A673 (cell line): ENCODE results near the gene PDE10A.

Experiments used
- CTCF ChIP-seq: fragments of 300-800, 200-600 bp; sonication (generic); conservative IDR thresholded peaks from 2 replicates; pipeline ENCODE4 v1.5.1; 2017; ENCODE audit warnings: low read depth, mild to moderate bottlenecking, antibody characterized with exemption, low read length, moderate library complexity, mixed read lengths
- EZH2 ChIP-seq: fragments of 200-600 bp; sonication (generic); IDR thresholded peaks from 2 replicates; pipeline ENCODE4 v1.6.1; 2017; ENCODE audit warnings: borderline replicate concordance, low read depth, mild to moderate bottlenecking, mixed read lengths, antibody characterized with exemption, low read length; ENCODE audit not compliant: poor library complexity, severe bottlenecking

GRCh38 chr6:165487950-165488349 is 175.1 kb downstream of the PDE10A start:
- no peak for TF ChIP-seq CTCF
- no peak for TF ChIP-seq EZH2
